Dermis blood vessel endothelial cell (primary cell): ENCODE data around the gene NOP56. TPM values are rescaled to one million over a fixed set of nuclear protein-coding genes. Genes with fewer than 3 reads are reported as not detected.
"Not testable (repeated sequence)": the region's sequence is repeated elsewhere in the genome, so short reads cannot be mapped to it uniquely, and the experiment has no call there.

Experiments used
- DNase-seq: peaks from one replicate; pipeline ENCODE4 v3.0.0; 2010
- total RNA-seq: library from RNA; depleted of rRNA; stranded (reverse); fragments of >200 nt; gene quantifications from 2 replicates; pipeline ENCODE4 v1.2.3, GENCODE V29; 2014

The NOP56 gene
- total RNA-seq, 1 donor from 2014 or later: 182 TPM

GRCh38 chr20:2688041-2688591 is 35.7 kb downstream of the NOP56 start:
- DNase-seq: peak; percentile 66

GRCh38 chr20:2690213-2690612 is 37.8 kb downstream of the NOP56 start:
- no peak for DNase-seq

GRCh38 chr20:2690718-2691117 is 38.3 kb downstream of the NOP56 start:
- DNase-seq: no peak

- no peak for DNase-seq
Measured at GRCh38 chr20:2691127-2691526, 38.7 kb downstream of the NOP56 start.

- DNase-seq: no peak
Measured at GRCh38 chr20:2691663-2692035, 39.2 kb downstream of the NOP56 start.

GRCh38 chr20:2692036-2692885 is 39.8 kb downstream of the NOP56 start, which contains the start of gene EBF4:
TSS of gene EBF4 (plus strand) at chr20:2692780. CDS start at chr20:2693646, 866 bp downstream.
- DNase-seq: peak; percentile 27

GRCh38 chr20:2692886-2693285 is 40.5 kb downstream of the NOP56 start:
- DNase-seq: no peak

GRCh38 chr20:2693286-2694007 is 41.0 kb downstream of the NOP56 start:
- no peak for DNase-seq

- DNase-seq: no peak
Measured at GRCh38 chr20:2694008-2694471, 41.6 kb downstream of the NOP56 start.

GRCh38 chr20:2694519-2694918 is 42.1 kb downstream of the NOP56 start:
- no peak for DNase-seq

GRCh38 chr20:2695206-2695983 is 43.0 kb downstream of the NOP56 start:
- no peak for DNase-seq

GRCh38 chr20:2695984-2696525 is 43.6 kb downstream of the NOP56 start:
- not testable (repeated sequence) for DNase-seq

GRCh38 chr20:2696646-2697045 is 44.2 kb downstream of the NOP56 start:
- no peak for DNase-seq

- DNase-seq: no peak
Measured at GRCh38 chr20:2697768-2698167, 45.3 kb downstream of the NOP56 start.

GRCh38 chr20:2698186-2698817 is 45.9 kb downstream of the NOP56 start:
- no peak for DNase-seq

GRCh38 chr20:2698912-2699311 is 46.5 kb downstream of the NOP56 start:
- DNase-seq: no peak

GRCh38 chr20:2699775-2700413 is 47.5 kb downstream of the NOP56 start:
- DNase-seq: no peak

GRCh38 chr20:2700913-2701620 is 48.6 kb downstream of the NOP56 start:
- no peak for DNase-seq

- DNase-seq: no peak
Measured at GRCh38 chr20:2701671-2702081, 49.2 kb downstream of the NOP56 start.

GRCh38 chr20:2703716-2704475 is 51.5 kb downstream of the NOP56 start:
- no peak for DNase-seq
